OCI-LY3 (cell line): ENCODE data around the gene CHM.

Experiments
- CTCF ChIP-seq: fragments of 200-600, 300-600 bp; sonication (generic); IDR thresholded peaks from 2 replicates; pipeline ENCODE4 v1.5.1; 2014; ENCODE audit warnings: antibody characterized with exemption, low read length, low read depth
- EZH2phosphoT487 ChIP-seq: fragments of 200-600 bp; shearing (Covaris generic); IDR thresholded peaks from 2 replicates; pipeline ENCODE4 v1.6.1; 2018; ENCODE audit warnings: antibody characterized with exemption, mixed run types, low read depth

- TF ChIP-seq CTCF = no peak
- no peak for TF ChIP-seq EZH2phosphoT487
Observed at GRCh38 chrX:85977218-85977617, 70.1 kb downstream of the CHM start.
